SK-N-MC (cell line): ENCODE data around the gene IZUMO4.
A peak's percentile ranks its signal among the peaks of the same experiment; 100 is the strongest.

Experiments used
- EZH2 ChIP-seq: fragments of 200-600 bp; sonication (generic); IDR thresholded peaks from one replicate; pipeline ENCODE4 v1.6.1; 2017; ENCODE audit warnings: antibody characterized with exemption
- FOXP2 ChIP-seq: optimal IDR thresholded peaks from 2 replicates; pipeline ENCODE3; 2011; ENCODE audit warnings: mild to moderate bottlenecking, moderate library complexity; ENCODE audit not compliant: insufficient read depth; ENCODE audit errors: extremely low read length, control extremely low read depth
- POLR2AphosphoS5 ChIP-seq: IDR thresholded peaks from 2 replicates; pipeline ENCODE4 v1.6.1; 2012; ENCODE audit warnings: mild to moderate bottlenecking, low read depth, low read length, borderline replicate concordance

DNA sequence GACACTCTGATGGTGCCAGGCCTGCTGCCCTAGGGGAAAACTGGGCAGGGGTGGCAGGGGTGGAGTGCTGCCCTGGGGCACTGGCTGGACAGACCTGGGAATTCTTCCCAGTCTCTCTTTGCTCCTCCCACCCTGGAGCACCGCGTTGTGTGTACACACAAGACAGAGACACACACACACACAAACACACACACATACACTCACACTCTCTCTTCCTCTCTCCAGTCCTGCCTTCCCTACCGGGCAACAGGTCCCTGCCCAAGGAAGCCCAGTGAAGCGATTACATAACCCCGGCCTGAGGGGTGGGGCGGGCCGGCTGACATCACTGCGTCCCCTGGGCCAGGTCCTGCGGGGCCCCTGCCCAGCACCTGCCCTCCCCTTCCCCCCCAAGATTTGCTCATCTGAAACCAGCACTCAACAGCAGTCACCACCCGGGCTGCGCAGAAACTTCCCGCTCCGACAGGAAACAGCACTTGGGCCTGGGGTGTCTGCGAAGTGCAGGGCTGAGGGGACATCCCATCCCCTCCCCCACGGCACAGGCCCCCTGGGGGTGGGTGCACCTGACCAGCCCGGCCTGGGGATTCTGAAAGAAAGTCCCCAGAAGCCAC, 46.9 kb upstream of the IZUMO4 start:
- TF ChIP-seq EZH2 (no peak), POLR2AphosphoS5 (no peak), FOXP2 (peak; percentile 2)
